GM08714 (cell line): ENCODE measurements around the gene TNFAIP8.

Experiments used
- H3K4me3 ChIP-seq: fragments of 200-500 bp; sonication (Bioruptor generic); 2 replicates; pipeline ENCODE4 v1.5.1; 2014; ENCODE audit warnings: mild to moderate bottlenecking, low read length, inconsistent platforms
- ZNF274 ChIP-seq: IDR thresholded peaks from 2 replicates; pipeline ENCODE4 v1.6.1; 2012; ENCODE audit warnings: mild to moderate bottlenecking, low read depth, low read length

TNFAIP8 gene

DNA sequence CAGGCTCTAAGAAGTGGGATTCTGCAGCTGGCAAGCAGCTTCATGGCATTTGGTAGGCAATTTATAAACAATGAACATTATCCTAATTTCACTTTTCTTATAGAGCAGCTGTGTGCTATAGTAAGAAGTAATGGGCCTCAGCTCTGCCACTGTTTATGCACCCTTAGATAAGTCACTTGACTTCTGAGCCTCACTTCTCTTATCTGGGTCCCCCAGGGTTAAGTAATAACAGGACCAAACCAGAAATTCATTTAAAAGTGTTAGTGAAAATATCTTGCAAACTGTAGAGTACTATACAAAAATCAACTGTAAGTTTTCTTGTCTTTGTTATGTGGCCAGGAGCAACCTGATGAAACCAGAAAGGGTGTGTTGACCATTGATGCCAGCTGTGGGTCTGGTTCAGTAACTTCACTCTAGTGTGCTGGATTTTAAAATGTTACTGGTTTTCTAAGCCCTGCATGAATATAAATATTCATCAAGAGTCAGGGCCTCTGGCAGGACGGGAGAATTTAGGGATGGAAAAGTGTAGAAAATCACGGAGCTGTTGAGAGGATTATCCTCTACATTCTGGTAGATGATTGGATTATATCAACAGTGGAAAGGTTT, 24.2 kb downstream of the TNFAIP8 start:
- no peak overlapping the region for H3K4me3 ChIP-seq
- TF ChIP-seq ZNF274, result no peak

DNA sequence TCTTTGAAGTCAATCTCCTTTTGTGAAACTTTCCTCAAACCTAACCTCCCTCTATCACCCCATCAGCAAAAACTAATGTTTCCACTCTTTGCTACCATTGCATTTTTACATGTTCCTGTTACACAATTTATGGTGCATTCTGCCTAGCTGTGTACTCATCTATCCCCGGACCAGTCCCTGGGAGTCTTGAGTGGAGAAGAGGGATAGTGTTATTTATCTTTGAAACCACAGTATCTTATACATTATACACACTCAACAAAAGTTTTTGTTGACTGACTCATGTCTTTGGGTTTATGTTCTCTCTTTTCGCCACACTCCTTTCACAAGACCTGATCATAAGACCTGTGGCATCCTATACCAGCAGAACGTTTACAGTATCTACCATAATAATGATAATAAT, 26.4 kb downstream of the TNFAIP8 start:
- no peak overlapping the region for H3K4me3 ChIP-seq
- no peak for TF ChIP-seq ZNF274

DNA sequence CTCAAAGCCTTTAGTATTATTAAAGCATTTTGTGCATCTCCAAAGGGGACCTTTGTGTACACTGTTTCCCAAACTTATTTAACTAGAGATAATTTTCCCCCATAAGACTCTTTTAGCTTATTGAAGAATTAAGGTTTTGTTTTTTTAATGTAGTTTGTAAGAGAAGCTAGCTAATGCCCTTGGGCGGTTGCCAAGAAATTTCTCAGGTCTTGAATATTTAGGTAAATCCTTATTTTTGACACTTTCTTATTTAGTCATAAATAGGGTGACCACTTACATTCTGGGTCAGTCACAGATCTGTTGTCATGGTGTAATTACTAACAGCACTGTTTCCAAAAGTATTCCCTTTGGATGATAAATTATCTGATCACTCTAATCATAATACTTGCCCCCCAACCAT, 27.2 kb downstream of the TNFAIP8 start:
- no peak overlapping the region for H3K4me3 ChIP-seq
- no peak for TF ChIP-seq ZNF274

DNA sequence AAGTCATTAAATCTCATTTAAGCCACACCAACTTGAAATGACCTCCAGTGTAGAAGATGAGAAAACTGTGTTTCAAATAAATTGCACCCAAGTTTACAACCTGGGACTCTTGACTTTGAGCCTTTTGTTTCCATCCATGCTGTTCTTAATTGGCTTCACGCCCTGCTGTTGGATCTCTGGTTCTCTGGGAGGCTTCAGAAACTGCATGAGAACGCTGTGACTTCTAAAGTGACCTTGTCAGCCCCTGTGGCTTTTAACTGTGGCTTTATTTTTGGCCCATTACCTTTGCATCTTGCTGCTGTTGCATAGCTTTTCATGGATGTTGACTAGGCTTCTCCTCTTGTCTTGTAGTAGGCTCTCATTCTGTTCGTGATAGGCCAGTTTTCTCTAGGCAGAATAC, 29.3 kb downstream of the TNFAIP8 start:
- H3K4me3 ChIP-seq, result peak overlapping the region; percentile 60; the same call in 1 of the 2 replicates
- no peak for TF ChIP-seq ZNF274

DNA sequence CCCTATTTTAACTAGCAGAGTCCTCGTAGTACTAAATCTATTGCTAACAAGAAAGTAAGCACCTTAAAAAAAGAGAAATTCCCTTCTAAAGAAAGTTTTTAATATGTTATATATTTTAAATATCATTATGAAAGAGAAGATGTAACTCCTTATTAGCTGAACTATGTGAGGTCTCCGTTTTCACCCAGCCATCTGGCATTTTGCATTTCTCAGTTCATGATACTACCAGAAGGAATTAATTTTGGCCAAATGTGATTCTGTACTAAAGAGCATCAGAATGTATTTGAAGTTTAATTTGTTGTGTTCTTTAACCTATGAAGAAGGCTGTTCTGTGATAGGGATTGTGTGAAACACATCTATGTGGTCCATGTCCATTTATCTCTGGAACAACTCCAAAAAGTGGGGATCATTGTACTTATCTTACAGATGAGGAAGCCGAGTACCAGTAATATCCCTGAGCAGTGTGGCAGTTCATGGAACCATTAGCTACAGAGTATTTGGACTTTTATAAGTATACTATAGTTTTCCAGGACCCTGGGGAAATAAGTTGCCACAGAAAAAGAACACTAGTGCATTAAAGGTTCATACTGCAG, 29.8 kb downstream of the TNFAIP8 start:
- no peak for TF ChIP-seq ZNF274
- H3K4me3 ChIP-seq, result no peak overlapping the region; the same call in 1 of the 2 replicates

DNA sequence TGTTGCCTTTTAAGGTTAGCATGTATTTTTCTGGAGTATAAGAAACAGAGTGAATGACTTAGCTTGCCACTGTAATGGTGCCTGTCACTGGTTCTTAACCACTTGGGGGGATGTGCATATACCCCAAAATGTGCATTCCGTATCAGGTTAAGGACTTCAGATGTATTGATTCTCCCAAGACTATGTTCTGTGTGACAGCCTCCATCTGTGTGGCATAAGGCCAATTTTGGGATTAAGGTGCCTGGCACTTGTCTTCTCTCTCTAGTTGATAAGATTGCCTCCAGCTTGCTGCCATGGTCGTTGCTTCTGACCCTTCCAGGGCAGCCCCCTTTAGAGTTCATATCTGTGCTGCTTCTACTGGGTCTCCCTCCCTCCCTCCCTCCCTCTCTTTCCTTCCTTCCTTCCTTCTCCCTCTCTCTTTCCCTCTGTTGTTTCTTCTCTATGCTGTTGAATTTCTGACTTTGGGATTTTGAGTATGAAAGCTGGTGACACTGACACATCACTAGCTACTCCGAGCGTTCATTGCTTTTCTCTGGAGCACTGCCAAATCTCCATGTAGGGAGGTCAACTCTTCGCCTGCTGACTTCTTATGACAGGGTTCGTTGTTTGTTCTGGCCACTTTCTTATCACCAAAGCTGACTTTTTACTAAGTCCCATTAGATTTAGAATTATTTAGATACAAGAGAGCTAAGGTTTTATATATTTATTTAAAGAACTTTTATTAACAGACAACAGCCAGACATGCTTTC, 31.0 kb downstream of the TNFAIP8 start:
- TF ChIP-seq ZNF274, result no peak

DNA sequence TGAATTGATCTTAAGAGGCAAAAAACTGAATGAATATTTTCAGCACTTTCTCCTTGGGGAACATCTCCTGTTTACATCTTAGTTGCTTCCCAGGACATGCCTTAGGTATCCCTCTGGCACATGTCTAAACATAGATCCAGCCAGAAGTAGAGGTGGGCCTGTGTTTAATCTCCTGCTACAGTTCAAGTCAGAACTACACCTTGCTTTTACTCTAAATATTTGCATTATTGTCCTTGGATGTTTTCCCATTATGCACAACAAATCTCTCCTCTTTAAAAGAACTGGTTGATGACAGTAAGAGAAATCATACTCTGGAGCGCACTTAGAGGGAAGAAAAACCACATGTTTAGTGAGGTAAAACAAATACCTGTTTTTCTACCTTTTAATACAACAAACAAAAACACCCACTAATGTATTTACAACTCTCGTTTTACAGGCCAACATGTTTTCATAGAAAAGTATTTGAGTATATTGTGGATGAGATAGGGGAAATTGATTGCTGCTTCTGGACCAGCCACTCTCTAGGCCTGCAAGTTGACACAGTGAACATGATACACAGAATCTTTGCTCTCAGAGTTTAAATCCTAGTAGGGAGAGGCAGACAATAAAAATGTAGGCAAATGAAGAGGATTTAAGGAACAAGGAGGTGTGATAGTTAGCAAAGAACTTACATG, 32.3 kb downstream of the TNFAIP8 start:
- TF ChIP-seq ZNF274, result no peak
- H3K4me3 ChIP-seq, result no peak overlapping the region

More for the DNA sequence above, 31.0 kb downstream of the TNFAIP8 start:
- H3K4me3 ChIP-seq, result no peak overlapping the region

DNA sequence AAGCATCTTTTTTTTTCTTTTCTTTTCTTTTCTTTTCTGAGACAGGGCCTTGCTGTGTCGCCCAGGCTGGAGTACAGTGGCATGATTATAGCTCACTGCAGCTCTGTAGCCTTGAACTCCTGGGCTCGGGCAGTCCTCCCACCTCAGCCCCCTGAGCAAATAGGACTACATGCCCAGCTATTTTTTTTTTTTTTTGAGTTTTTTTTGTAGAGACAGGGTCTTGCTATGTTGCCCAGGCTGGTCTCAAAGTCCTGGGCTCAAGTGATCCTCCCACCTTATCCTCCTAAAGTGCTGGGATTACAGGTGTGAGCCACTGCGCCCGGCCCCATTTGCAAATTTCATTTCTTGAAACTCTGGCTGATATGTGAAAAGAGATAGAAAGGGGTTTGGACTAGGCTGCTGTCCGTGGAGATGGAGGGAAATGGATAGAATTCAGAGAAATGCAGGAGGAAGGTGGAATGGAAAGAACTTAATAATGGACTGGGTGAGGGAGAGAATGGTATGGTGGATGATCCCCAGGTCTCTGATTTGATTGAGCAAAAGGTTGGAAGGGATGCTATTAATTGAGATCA, 32.9 kb downstream of the TNFAIP8 start:
- TF ChIP-seq ZNF274, result no peak
- H3K4me3 ChIP-seq, result peak overlapping the region; percentile 62; the same call in 1 of the 2 replicates

DNA sequence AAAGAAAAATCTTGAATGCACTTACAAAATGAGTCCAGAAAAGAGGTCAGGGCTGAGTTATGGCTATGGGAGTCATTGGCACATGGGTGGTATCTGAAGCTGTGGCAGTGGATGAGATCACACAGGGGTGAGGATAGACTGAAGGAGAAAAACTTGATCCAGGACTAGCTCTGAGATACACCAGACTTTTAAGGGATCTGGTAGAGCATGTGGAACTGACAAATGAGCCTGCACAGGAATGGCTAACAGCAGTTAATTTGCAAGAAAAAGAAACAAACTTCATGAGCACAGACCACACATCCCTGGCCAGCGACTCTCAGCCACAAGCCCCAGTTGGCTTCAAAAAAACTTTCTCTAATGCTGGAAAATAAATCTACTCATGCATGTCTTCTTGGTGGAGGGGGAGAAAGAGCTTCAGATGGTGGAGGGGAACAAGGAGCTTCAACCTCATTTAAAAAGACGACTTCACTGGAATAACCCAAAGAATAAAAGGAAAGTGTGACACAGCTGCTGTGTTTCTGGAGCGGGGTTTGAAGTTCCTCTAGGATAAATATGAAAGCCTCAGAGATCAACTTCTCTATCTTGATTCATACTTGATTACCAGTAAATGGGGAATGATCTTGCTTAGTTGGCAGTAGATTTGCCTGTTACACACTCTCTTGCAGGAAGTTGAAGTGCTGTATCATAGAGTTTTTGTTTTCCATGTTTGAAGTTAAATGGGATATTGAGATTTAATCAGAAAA, 33.6 kb downstream of the TNFAIP8 start:
- H3K4me3 ChIP-seq, result peak overlapping the region; percentile 62; the same call in 1 of the 2 replicates
- TF ChIP-seq ZNF274, result no peak

DNA sequence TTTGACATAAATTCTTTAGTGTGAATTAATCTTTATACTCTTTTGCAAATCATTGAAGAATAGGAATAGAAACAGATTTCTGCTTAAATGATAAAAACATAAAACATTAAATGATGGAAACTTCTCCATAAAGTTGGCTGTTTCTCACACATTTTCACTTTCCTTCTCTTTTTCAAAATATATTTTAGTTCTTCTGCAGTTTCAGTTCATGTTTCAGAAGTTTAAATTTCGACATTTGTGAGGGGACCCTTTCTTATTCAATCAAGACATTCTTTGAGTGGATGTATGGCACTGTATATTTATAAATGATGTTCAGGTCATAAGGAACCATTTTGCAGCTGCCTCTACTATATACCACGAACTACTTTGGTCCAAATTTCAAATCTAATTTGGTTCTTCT, 34.6 kb downstream of the TNFAIP8 start:
- no peak for TF ChIP-seq ZNF274
- peak overlapping the region; percentile 39; the same call in 1 of the 2 replicates for H3K4me3 ChIP-seq

DNA sequence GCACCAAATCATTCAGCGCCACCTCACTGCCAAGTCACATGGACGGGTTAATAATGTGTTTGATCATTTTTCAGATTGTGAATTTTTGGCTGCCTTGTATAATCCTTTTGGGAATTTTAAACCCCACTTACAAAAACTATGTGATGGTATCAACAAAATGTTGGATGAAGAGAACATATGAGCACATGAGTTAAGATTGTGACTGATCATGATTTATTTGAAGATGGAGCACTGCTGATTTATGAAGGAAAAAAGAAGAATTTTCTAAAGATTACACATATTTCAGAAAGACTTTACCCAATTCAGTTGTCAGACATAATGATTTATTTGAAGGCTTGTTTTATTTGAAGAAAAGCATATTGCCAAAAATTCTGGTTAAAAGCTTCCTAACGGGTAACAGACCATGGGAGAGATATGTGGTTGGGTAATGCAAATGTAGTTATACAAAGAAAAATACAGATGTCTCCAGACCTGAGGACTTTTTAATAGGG, 37.4 kb downstream of the TNFAIP8 start:
- TF ChIP-seq ZNF274, result no peak
- no peak overlapping the region for H3K4me3 ChIP-seq

DNA sequence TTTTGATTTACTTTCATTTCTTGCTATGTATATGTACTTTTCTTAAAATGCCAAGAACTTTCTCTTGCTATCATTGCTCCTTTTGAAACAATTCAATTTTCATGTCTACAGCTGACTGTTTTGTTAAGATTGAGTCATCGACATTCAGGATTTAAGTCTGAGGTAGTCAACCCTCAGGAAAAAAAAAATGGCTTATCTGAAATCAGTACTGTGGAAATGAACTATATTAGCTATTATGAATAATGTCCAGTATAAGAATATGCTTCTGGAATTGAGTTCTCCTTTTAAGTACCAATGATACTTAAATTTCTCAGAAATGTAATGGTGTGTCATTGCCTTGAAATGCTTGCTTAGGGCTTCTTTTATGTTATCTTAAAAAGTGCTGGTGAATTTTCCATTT, 37.9 kb downstream of the TNFAIP8 start:
- TF ChIP-seq ZNF274, result no peak

DNA sequence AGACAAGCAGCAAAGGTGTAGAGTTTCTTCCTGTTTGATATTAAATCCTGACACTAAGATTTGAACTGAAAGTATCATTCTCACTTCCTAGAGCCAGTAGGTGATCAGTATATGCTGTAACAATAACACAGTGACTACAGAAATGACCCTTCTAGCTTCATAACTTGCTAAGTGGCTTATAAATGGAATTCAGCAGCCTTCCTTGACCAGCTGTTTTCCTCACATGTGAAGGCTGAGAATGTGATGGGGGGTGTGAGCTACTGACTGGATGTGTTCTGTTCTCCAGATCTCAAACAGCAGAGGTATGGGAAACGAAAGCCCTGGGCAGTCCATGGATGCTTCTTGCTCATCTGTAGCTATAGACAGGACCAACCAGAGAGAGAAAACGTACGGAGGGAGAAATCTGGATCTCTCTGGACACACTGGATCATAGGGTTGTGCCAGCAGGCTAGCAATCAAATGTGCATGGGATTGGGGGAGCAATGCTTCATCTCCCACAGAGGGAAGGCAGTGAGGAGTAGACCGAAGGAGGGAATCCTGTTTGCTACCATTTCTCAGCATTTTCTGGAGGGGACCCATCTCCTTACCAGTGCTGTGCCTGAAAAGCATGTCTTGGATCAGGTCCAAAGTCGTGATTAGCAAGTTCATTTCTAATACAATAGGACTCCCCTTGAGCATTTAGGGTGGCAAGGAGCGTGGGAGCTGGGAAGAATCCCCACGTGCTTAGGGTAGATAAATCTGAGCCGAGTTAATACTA, 39.4 kb downstream of the TNFAIP8 start:
- TF ChIP-seq ZNF274, result no peak
- no peak overlapping the region for H3K4me3 ChIP-seq

More for the DNA sequence above, 37.9 kb downstream of the TNFAIP8 start:
- H3K4me3 ChIP-seq, result no peak overlapping the region
